Fibroblast of villous mesenchyme (primary cell): ENCODE results near the gene ENTPD6. TPM values are rescaled to one million over a fixed set of nuclear protein-coding genes. Genes with fewer than 3 reads are reported as not detected.

Experiments used
- DNase-seq: peaks from one replicate; pipeline ENCODE4 v3.0.0-alpha.2; 2010; ENCODE audit warnings: low read depth
- H3K4me3 ChIP-seq: 2 replicates; pipeline ENCODE4 v1.5.1; 2011; ENCODE audit warnings: low read depth, mild to moderate bottlenecking, low read length
- total RNA-seq: library from RNA; depleted of rRNA; stranded (reverse); fragments of >200 nt; gene quantifications from 2 replicates; pipeline ENCODE4 v1.2.3, GENCODE V29; 2012
- TF ChIP-seq, protein P1 (sequence below): IDR thresholded peaks from 2 replicates; pipeline ENCODE4 v1.5.1; 2012; ENCODE audit warnings: low read depth, mild to moderate bottlenecking, low read length; ENCODE audit not compliant: insufficient read depth

Gene ENTPD6
- total RNA-seq, 1 donor = 38.4 TPM

DNA sequence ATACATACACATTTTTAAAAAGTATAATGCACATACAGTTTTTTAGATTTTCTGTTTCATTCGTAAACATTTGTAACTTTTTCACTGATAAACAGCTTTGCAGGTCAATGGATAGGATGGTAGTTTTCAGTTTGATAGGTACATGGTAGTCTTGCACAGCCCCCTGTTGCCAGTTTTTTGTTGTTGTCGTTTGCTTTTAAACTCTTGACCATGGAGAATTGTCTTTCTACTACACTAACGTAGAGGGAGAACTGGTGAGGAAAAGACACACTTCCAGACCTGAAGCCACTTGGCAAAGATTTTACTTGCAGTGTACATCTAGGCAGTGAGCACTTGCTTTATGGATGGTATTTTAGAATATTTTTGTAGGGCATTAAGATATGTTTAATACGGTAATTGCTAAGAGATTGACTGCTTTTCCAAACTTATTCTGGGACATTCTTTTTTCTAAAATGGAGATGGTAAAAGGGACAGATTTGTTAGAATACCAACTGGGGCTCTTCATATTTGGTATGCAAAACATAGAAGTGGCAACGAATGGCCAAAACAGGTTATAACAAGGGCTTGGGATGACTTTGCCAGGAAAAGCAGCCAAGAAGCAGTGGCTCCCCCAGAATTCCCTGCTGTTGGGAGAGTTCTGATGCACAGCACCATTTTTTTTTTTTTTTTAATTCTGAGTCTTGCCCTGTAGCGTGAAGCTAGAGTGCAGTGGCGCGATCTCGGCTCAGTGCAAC is 53.9 kb downstream of the ENTPD6 start:
- peak; percentile 24 for DNase-seq
- peak overlapping the region; percentile 80 for H3K4me3 ChIP-seq
- TF ChIP-seq, protein P1, sequence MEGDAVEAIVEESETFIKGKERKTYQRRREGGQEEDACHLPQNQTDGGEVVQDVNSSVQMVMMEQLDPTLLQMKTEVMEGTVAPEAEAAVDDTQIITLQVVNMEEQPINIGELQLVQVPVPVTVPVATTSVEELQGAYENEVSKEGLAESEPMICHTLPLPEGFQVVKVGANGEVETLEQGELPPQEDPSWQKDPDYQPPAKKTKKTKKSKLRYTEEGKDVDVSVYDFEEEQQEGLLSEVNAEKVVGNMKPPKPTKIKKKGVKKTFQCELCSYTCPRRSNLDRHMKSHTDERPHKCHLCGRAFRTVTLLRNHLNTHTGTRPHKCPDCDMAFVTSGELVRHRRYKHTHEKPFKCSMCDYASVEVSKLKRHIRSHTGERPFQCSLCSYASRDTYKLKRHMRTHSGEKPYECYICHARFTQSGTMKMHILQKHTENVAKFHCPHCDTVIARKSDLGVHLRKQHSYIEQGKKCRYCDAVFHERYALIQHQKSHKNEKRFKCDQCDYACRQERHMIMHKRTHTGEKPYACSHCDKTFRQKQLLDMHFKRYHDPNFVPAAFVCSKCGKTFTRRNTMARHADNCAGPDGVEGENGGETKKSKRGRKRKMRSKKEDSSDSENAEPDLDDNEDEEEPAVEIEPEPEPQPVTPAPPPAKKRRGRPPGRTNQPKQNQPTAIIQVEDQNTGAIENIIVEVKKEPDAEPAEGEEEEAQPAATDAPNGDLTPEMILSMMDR = no peak

DNA sequence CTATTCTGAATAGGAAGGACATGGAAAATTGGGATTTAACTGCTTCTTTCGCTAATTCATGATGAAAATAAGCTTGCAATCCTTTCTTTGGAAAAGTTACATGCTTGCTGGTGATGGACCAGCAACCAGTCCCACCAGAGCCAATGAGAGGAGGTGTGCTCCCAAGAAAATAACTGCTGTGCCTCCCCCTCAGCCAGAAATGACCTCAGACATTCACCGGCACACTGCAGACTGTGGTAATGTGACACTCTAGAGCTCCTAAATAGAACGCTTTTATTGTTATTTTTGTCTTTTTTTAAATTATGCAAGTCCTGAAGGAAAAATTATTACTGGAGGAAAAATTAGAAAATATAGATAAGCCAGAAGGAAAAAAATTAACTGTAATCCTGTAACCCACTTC is 55.0 kb downstream of the ENTPD6 start:
- DNase-seq = peak; percentile 64
- TF ChIP-seq, protein P1 = no peak
- peak overlapping the region; percentile 14 for H3K4me3 ChIP-seq

DNA sequence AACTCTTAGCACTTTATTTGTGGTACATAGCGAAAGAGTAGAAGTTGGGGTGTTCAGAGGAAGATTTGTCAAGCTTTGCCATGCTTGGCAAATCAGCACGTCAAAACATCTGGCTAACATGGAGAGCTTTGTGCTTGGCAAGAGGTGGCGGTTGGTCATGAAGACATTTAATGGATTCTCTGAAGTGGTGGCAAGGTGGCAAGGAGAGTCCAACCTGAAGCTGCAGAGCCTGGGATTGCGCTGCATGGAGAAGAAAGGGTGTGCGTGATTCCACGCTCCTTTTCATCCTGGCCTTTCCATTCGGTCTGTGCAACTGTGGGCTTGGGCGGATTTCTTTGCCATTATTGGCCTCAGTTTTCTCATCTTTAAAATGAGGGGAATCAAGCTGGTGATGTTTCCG is 55.5 kb downstream of the ENTPD6 start:
- TF ChIP-seq, protein P1 = no peak
- peak overlapping the region; percentile 9 for H3K4me3 ChIP-seq
- no peak for DNase-seq

DNA sequence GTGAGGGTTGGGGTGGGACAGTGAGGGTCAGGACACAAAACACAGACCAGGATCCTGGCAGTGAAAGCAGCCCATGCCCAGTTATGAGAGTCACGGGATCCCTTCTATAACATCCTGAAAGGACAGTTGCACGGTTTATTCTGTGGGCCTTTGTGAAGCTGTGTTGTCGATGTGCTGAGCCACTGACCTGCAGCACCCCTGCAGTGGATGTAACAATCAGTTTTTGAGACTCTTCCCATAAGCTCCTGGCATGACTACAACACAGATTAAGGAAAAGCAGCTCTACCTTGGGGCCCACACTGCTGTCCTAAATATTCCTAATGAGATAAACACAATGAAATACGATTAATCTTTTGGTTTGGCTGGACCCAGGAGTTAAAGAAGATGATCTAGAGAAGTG is 56.0 kb downstream of the ENTPD6 start:
- TF ChIP-seq, protein P1 = no peak
- DNase-seq = no peak
- no peak overlapping the region for H3K4me3 ChIP-seq

DNA sequence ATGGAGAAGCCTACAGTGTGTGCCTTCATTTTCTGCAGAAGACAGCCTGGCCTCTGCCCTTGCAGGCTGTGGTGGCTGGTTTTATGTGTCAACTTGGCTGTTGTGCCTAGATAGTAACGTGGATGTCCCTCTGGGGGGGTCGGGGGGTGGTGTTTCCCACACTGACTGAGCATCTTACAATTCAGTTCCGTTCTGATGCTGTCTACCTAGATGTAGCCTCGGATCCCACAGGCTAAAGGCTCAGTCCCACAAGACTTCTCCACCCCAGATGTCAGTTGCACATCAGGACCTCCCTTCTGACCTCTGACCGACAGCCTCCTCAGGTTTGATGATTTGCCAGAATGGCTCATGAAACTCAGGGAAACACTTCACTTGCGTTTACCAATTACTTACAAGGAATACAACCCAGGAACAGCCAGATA is 56.7 kb downstream of the ENTPD6 start:
- TF ChIP-seq, protein P1 = no peak
- no peak overlapping the region for H3K4me3 ChIP-seq
- no peak for DNase-seq

DNA sequence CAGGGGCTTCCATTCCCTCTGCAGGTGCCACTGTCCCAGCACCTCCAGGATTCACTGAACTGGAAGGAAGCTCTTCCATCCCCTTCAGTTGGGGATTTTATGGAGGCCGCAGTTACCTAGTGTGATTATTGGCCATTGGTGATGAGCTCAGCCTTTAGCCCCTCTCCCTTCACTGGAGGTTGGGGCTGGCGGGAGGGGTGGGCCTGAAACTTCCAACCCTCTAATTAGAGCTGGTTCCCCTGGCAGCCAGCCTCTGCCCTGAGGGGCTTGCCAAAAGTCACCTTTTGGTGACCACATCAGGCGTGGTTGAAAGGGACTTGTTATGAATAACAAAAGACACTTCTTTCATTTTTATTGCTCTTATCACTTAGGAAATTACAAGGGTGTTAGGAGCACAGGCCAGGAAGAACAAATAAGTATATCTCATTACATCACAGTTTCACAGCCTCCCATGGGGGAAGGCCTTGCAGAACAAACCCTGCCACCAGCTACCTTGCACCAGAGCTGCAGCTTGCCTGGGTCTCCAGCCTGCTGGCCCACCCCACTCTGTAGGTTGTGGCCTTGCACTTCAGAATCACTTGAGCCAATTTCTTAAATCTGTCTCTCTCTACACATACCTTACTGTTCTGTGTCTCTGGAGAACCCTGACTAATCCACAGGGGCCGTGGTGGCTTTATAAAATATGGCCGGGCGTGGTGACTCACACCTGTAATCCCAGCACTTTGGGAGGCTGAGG is 57.3 kb downstream of the ENTPD6 start:
- no peak for DNase-seq
- TF ChIP-seq, protein P1 = no peak
- H3K4me3 ChIP-seq = no peak overlapping the region
